ENCODE data around the gene TSPAN13. TPM values are rescaled to one million over a fixed set of nuclear protein-coding genes. Genes with fewer than 3 reads are reported as not detected.
A peak's percentile ranks its signal among the peaks of the same experiment; 100 is the strongest.

TSPAN13 gene
- total RNA-seq, 1 donor from 2014 or later: 65.1 TPM

- Mint-ChIP-seq H3K4me1 (ENCODE audit: unreplicated experiment) (no peaks in the 10 kb centered on the region), H3K9me3 (no peaks in the 10 kb centered on the region), H3K27me3 (no peaks in the 10 kb centered on the region), H3K4me3 (no peak overlapping the region), H3K36me3 (peaks cover 3% of the 10 kb centered on the region), H3K27ac (no peak overlapping the region)
- TF ChIP-seq CTCF (conservative IDR thresholded peaks at IDR 0.05): no peak
- no peak for DNase-seq (ENCODE audit: extremely low spot score, unreplicated experiment)
Observed at GRCh38 chr7:16712916-16713315, 40.6 kb upstream of the TSPAN13 start.

DNA sequence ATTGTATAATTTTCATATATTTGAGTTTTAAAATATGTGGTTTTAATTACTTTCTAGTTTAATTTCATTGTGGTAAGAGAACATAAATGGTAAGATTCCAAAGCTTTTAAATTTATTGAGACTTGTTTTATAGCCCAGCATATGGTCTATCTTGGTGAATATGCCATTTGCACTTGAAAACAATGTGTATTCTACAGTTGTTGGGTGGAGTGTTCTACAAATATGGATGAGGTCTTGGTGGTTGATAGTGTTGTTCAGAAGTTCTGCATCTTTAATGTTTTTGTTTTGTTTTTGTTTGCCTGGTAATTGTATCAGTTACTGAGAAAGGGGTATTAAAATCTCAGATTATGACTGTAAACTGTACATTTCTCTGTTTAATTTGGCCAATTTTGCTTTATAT is 37.6 kb upstream of the TSPAN13 start:
- H3K4me1 Mint-ChIP-seq (ENCODE audit: unreplicated experiment): peaks cover 9% of the 10 kb centered on the region
- no peaks in the 10 kb centered on the region for H3K9me3 Mint-ChIP-seq
- H3K36me3 Mint-ChIP-seq: no peaks in the 10 kb centered on the region
- no peak overlapping the region for H3K27ac Mint-ChIP-seq
- H3K4me3 Mint-ChIP-seq: no peak overlapping the region
- no peak for DNase-seq (ENCODE audit: extremely low spot score, unreplicated experiment)
- no peak for TF ChIP-seq CTCF (conservative IDR thresholded peaks at IDR 0.05)
- no peaks in the 10 kb centered on the region for H3K27me3 Mint-ChIP-seq

DNA sequence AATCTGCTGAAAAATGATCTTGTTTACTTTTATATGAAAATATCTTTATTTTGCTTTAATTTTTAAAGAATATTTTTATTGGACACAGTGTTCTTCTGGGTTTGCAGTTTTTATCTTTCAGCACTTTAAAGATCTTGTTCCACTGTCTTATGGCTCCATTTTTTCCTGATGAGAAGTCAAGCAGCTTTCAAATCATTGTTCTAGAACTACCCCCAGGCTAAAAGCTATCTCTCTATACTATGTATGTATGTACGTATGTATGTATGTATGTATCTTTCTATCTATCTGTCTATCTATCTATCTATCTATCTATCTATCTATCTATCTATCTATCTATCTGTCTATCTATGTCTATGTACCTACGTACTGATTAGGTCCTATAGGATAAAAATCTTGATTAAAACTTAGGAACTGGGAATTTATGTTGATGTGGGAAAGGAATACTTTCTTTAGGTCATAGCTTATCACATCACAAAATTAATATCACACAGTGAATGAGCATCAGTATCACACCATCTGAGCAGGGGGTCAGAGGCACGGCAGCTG is 35.4 kb upstream of the TSPAN13 start:
- H3K9me3 Mint-ChIP-seq: no peaks in the 10 kb centered on the region
- no peak for TF ChIP-seq CTCF (conservative IDR thresholded peaks at IDR 0.05)
- DNase-seq (ENCODE audit: extremely low spot score, unreplicated experiment): no peak
- H3K4me1 Mint-ChIP-seq (ENCODE audit: unreplicated experiment): peaks cover 14% of the 10 kb centered on the region
- no peak overlapping the region for H3K4me3 Mint-ChIP-seq
- no peaks in the 10 kb centered on the region for H3K27me3 Mint-ChIP-seq
- H3K27ac Mint-ChIP-seq: peak overlapping the region; percentile 87
- H3K36me3 Mint-ChIP-seq: no peaks in the 10 kb centered on the region

DNA sequence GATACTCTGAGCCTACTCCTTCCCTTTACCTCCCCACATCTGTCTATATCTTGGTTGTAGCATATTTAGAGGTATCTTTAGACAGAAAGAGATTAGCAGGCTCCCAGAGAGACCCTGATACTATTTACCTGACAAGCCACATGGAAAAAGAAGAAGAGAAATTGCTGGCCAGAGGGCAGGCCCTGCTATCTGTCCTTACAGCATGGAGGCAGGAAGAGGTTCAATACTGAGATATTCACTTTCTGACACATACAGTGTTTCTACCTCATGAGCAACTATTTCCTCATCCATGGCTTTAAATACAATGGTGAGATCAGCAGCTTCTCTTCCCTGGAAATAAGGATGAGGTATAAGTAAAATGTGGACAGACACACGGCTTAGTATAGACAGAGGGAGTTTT is 33.9 kb upstream of the TSPAN13 start:
- Mint-ChIP-seq H3K4me1 (ENCODE audit: unreplicated experiment) (peaks cover 15% of the 10 kb centered on the region), H3K36me3 (no peaks in the 10 kb centered on the region), H3K27ac (peak overlapping the region; percentile 87), H3K9me3 (no peaks in the 10 kb centered on the region), H3K4me3 (no peak overlapping the region), H3K27me3 (no peaks in the 10 kb centered on the region)
- no peak for TF ChIP-seq CTCF (conservative IDR thresholded peaks at IDR 0.05)
- DNase-seq (ENCODE audit: extremely low spot score, unreplicated experiment): no peak

DNA sequence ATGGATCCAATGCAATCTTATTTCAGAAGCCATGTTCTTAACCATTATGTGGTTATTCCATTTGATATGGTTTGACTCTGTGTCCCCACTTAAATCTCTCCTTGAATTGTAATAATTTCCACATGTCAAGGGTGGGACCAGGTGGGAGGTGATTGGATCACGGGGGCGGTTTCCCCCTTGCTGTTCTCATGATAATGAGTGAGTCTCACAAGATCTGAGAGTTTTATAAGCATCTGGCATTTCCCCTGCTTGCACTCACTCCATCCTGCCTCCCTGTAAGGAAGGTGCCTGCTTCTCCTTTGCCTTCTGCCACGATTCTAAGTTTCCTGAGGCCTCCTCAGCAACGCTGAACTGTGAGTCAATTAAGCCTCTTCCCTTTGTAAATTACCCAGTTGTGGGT is 32.0 kb upstream of the TSPAN13 start:
- no peaks in the 10 kb centered on the region for H3K9me3 Mint-ChIP-seq
- H3K27ac Mint-ChIP-seq: peak overlapping the region; percentile 47
- no peak overlapping the region for H3K4me3 Mint-ChIP-seq
- peaks cover 15% of the 10 kb centered on the region for H3K4me1 Mint-ChIP-seq (ENCODE audit: unreplicated experiment)
- TF ChIP-seq CTCF (conservative IDR thresholded peaks at IDR 0.05): no peak
- no peaks in the 10 kb centered on the region for H3K27me3 Mint-ChIP-seq
- no peak for DNase-seq (ENCODE audit: extremely low spot score, unreplicated experiment)
- H3K36me3 Mint-ChIP-seq: no peaks in the 10 kb centered on the region

- H3K27me3 Mint-ChIP-seq: no peaks in the 10 kb centered on the region
- no peak for DNase-seq (ENCODE audit: extremely low spot score, unreplicated experiment)
- H3K9me3 Mint-ChIP-seq: no peaks in the 10 kb centered on the region
- TF ChIP-seq CTCF (conservative IDR thresholded peaks at IDR 0.05): no peak
- H3K27ac Mint-ChIP-seq: no peak overlapping the region
- no peak overlapping the region for H3K4me3 Mint-ChIP-seq
- no peaks in the 10 kb centered on the region for H3K36me3 Mint-ChIP-seq
- peaks cover 9% of the 10 kb centered on the region for H3K4me1 Mint-ChIP-seq (ENCODE audit: unreplicated experiment)
Observed at GRCh38 chr7:16724344-16724743, 29.2 kb upstream of the TSPAN13 start.

All from type B pancreatic cell (in vitro differentiated cells).